Tongue (tissue), 2 donors: Measurements from ENCODE around the gene SLIT1. TPM values are rescaled to one million over a fixed set of nuclear protein-coding genes. Genes with fewer than 3 reads are reported as not detected.

Source experiments
- DNase-seq: peaks from one replicate; pipeline ENCODE4 v3.0.0-alpha.2; 2015
- total RNA-seq: library from RNA; depleted of rRNA; stranded (reverse); fragments of >200 nt; gene quantifications from one replicate; pipeline ENCODE4 v1.2.3, GENCODE V29; 2014

The SLIT1 gene
- total RNA-seq, 1 donor from 2014 or later: 0.72 TPM

- DNase-seq: peak; percentile 59
Observed at GRCh38 chr10:97138846-97139245, 46.9 kb downstream of the SLIT1 start.

GRCh38 chr10:97138174-97138573 is 47.6 kb downstream of the SLIT1 start:
- no peak for DNase-seq

GRCh38 chr10:97136756-97137155 is 49.0 kb downstream of the SLIT1 start:
- DNase-seq: no peak

- no peak for DNase-seq
Observed at GRCh38 chr10:97135464-97135863, 50.3 kb downstream of the SLIT1 start.

- peak; percentile 17 for DNase-seq
Observed at GRCh38 chr10:97134983-97135382, 50.8 kb downstream of the SLIT1 start.

- DNase-seq: no peak
Observed at GRCh38 chr10:97134110-97134509, 51.6 kb downstream of the SLIT1 start.

- DNase-seq: no peak
Observed at GRCh38 chr10:97132273-97132672, 53.5 kb downstream of the SLIT1 start.

GRCh38 chr10:97131666-97132065 is 54.1 kb downstream of the SLIT1 start:
- DNase-seq: peak; percentile 90

- DNase-seq: peak; percentile 59
Observed at GRCh38 chr10:97131181-97131628, 54.6 kb downstream of the SLIT1 start.

- DNase-seq: peak; percentile 35
Observed at GRCh38 chr10:97129666-97130065, 56.1 kb downstream of the SLIT1 start.

GRCh38 chr10:97128516-97129154 is 57.1 kb downstream of the SLIT1 start:
- peak; percentile 22 for DNase-seq

- DNase-seq: no peak
Observed at GRCh38 chr10:97128039-97128492, 57.7 kb downstream of the SLIT1 start.

- no peak for DNase-seq
Observed at GRCh38 chr10:97127509-97127908, 58.2 kb downstream of the SLIT1 start.

GRCh38 chr10:97124211-97124610 is 61.5 kb downstream of the SLIT1 start:
- DNase-seq: no peak

- DNase-seq: peak; percentile 55
Observed at GRCh38 chr10:97123765-97124164, 62.0 kb downstream of the SLIT1 start.

GRCh38 chr10:97121041-97121440 is 64.7 kb downstream of the SLIT1 start:
- DNase-seq: no peak

- no peak for DNase-seq
Observed at GRCh38 chr10:97120370-97120769, 65.4 kb downstream of the SLIT1 start.

GRCh38 chr10:97119058-97119745 is 66.6 kb downstream of the SLIT1 start:
- no peak for DNase-seq

GRCh38 chr10:97117372-97117771 is 68.4 kb downstream of the SLIT1 start:
- no peak for DNase-seq

GRCh38 chr10:97116462-97117162 is 69.1 kb downstream of the SLIT1 start:
- no peak for DNase-seq

- no peak for DNase-seq
Observed at GRCh38 chr10:97115846-97116245, 69.9 kb downstream of the SLIT1 start.

- DNase-seq: no peak
Observed at GRCh38 chr10:97111615-97112014, 74.1 kb downstream of the SLIT1 start.

GRCh38 chr10:97109547-97109946 is 76.2 kb downstream of the SLIT1 start:
- no peak for DNase-seq
